ENCODE data around the gene DAAM2. TPM values are rescaled to one million over a fixed set of nuclear protein-coding genes. Genes with fewer than 3 reads are reported as not detected.

DAAM2 gene
- total and polyA plus RNA-seq, 2 of the 8 experiments (the other 6 are each of a cell fraction or from before 2014, with no cell fraction given): 1.5 to 2.9 TPM

GRCh38 chr6:39907871-39908575 is 115.8 kb downstream of the DAAM2 start (continued):
- TF ChIP-seq CTCF (IDR thresholded peaks at IDR 0.05; ENCODE audit: control extremely low read depth in 1 of 3, insufficient read depth in 1 of 3, low read depth in 1 of 3, low read length in 3 of 3): no peak
- TF ChIP-seq RXRA (IDR thresholded peaks at IDR 0.05; ENCODE audit: insufficient read depth, low read depth, low read length): no peak
- no peak for TF ChIP-seq GABPA (IDR thresholded peaks at IDR 0.05; ENCODE audit: borderline replicate concordance, insufficient read depth, low read length)
- no peak for TF ChIP-seq JUN (IDR thresholded peaks at IDR 0.05; ENCODE audit: low read depth, low read length)
- no peak for TF ChIP-seq FOSL1 (IDR thresholded peaks at IDR 0.05; ENCODE audit: insufficient read depth, low read depth, low read length)
- TF ChIP-seq CBX8 (IDR thresholded peaks at IDR 0.05; ENCODE audit: borderline replicate concordance, low read depth, low read length): no peak
